GM06990 (cell line): Measurements from ENCODE around the gene ZC3H10.
"Not testable (repeated sequence)": the region's sequence is repeated elsewhere in the genome, so short reads cannot be mapped to it uniquely, and the experiment has no call there.

Experiments
- DNase-seq: peaks from one replicate; pipeline ENCODE4 v3.0.0-alpha.2; 2011; ENCODE audit not compliant: insufficient read length; ENCODE audit errors: extremely low read depth
- H3K27me3 ChIP-seq: replicated peaks from 2 replicates; pipeline ENCODE4 v1.6.0; 2011; ENCODE audit warnings: low read length; ENCODE audit not compliant: control insufficient read depth, insufficient read depth
- H3K36me3 ChIP-seq: 2 replicates; pipeline ENCODE4 v1.5.1; 2011; ENCODE audit warnings: low read length; ENCODE audit not compliant: control insufficient read depth, insufficient read depth
- H3K4me3 ChIP-seq: replicated peaks from 2 replicates; pipeline ENCODE4 v1.5.1; 2011; ENCODE audit warnings: low read depth, mild to moderate bottlenecking, control low read depth, low read length
- TF ChIP-seq, protein P1 (sequence below): IDR thresholded peaks from 2 replicates; pipeline ENCODE4 v1.5.1; 2011; ENCODE audit warnings: low read length, control low read depth, mild to moderate bottlenecking, inconsistent platforms; ENCODE audit not compliant: insufficient read depth, poor library complexity, severe bottlenecking

ZC3H10 gene

DNA sequence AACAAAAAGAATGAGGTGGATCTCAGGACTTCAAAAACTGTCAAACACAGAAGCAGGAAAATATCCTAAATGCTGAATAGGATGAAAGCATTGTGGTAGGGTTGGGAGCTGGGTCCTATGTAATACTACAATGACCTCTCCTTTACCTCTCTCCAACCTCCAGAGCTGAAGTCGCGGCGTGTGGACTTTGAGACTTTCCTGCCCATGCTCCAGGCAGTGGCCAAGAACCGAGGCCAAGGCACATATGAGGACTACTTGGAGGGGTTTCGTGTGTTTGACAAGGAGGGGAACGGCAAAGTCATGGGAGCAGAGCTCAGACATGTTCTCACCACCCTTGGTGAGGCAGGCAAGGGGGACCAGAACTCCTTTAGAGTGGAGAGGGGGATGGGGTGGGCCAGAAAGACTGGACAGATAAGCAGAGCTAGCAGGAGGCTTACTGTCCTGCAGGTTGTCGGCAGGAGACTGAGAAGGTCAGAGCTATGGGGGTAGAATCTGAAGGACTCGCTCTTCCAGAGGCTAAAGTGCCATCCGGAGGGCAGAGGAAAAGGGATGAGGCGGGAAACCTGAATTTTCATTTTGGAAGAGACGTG lies 37.3 kb downstream of the ZC3H10 start:
- peaks cover 10% of the 10 kb centered on the region for H3K36me3 ChIP-seq
- no peak for DNase-seq
- TF ChIP-seq, protein P1, sequence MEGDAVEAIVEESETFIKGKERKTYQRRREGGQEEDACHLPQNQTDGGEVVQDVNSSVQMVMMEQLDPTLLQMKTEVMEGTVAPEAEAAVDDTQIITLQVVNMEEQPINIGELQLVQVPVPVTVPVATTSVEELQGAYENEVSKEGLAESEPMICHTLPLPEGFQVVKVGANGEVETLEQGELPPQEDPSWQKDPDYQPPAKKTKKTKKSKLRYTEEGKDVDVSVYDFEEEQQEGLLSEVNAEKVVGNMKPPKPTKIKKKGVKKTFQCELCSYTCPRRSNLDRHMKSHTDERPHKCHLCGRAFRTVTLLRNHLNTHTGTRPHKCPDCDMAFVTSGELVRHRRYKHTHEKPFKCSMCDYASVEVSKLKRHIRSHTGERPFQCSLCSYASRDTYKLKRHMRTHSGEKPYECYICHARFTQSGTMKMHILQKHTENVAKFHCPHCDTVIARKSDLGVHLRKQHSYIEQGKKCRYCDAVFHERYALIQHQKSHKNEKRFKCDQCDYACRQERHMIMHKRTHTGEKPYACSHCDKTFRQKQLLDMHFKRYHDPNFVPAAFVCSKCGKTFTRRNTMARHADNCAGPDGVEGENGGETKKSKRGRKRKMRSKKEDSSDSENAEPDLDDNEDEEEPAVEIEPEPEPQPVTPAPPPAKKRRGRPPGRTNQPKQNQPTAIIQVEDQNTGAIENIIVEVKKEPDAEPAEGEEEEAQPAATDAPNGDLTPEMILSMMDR: no peak

GRCh38 chr12:56156464-56157200 lies 38.6 kb downstream of the ZC3H10 start:
- H3K36me3 ChIP-seq: peaks cover 19% of the 10 kb centered on the region
- H3K27me3 ChIP-seq, DNase-seq: not testable (repeated sequence)
- peak overlapping the region; percentile 63 for H3K4me3 ChIP-seq

More for the DNA sequence above, 37.3 kb downstream of the ZC3H10 start:
- no peaks in the 10 kb centered on the region for H3K27me3 ChIP-seq
- H3K4me3 ChIP-seq: no peak overlapping the region

GRCh38 chr12:56157201-56158028 lies 39.3 kb downstream of the ZC3H10 start:
- H3K27me3 ChIP-seq: no peaks in the 10 kb centered on the region
- peak overlapping the region; percentile 63 for H3K4me3 ChIP-seq
- TF ChIP-seq, protein P1: peak; percentile 66
- peak; percentile 80 for DNase-seq
- peaks cover 26% of the 10 kb centered on the region for H3K36me3 ChIP-seq

- Histone ChIP-seq H3K27me3 (no peaks in the 10 kb centered on the region), H3K36me3 (peaks cover 32% of the 10 kb centered on the region), H3K4me3 (peak within 1 kb of the TSS; percentile 91)
- TF ChIP-seq, protein P1: no peak
- DNase-seq: peak; percentile 81
Observed at GRCh38 chr12:56158029-56158925, 40.2 kb downstream of the ZC3H10 start, which contains the start of gene MYL6. Gene MYL6, plus strand, starts transcription at chr12:56158359. Its CDS starts 43 bp downstream, at chr12:56158402.

DNA sequence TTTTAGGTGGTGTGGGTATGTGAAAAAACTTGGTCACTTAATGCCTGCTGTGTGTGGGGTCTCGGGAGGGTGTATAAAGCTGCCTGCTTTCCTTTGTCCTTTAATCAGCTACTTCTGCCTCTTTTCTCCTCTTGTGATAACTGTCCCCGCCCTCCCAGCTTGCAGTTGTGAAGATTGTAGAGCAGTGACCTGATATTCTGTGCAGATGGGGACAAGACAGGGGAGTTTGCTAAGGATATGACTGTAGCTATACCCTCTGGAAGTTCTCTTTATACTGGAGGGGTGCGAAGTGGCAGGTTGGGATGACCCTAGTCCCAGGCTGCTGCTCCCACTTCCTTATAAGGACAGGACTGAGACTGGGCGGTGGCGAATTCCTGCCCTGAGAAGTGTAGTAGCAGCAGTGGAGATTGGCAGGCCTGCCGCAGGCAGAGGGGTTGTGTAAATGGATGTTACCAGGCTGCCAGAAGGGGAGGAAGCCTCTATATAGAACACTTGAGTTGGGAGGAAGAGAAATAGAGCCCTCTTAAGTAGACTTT lies 40.9 kb downstream of the ZC3H10 start:
- Histone ChIP-seq H3K36me3 (peaks cover 32% of the 10 kb centered on the region), H3K27me3 (no peaks in the 10 kb centered on the region), H3K4me3 (peak overlapping the region; percentile 91)
- TF ChIP-seq, protein P1: no peak
- no peak for DNase-seq
